ENCODE results near the gene RAE1. TPM values are rescaled to one million over a fixed set of nuclear protein-coding genes. Genes with fewer than 3 reads are reported as not detected.

Gene RAE1
- total RNA-seq, 1 experiment from 2014 or later = 53.1 TPM

DNA sequence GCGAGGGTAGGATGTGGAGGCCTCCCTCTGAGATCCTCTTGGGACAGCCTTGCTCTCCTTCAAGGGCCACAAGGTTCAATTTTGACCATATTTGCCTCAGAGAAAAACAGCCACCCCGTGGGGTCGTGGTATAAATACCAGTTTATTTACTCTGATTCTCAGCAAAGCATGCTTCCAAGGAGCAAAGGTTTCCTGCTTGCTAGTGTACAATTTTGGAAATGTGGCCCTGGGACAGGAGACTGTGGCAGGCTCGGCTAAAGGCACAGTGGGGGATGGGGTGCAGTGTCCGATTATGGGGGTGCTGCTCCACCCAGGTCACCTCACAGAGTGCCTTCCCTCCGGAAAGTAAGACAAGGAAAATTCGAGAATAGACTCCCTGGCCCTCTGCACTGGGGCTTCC, 71.2 kb downstream of the RAE1 start:
- no peak overlapping the region for H2BK12ac ChIP-seq (ENCODE audit: insufficient read length, low read depth, low read length)
- H3K27me3 ChIP-seq (ENCODE audit: insufficient read depth, low read length) = no peaks in the 10 kb centered on the region
- H3K18ac ChIP-seq (ENCODE audit: insufficient read length, low read depth, low read length) = no peak overlapping the region
- no peak overlapping the region for H3T11ph ChIP-seq (ENCODE audit: low read length)
- H2BK5ac ChIP-seq (ENCODE audit: insufficient read length, low read length) = no peak overlapping the region
- H3K9me3 ChIP-seq (ENCODE audit: control insufficient read depth, low read depth, low read length) = no peaks in the 10 kb centered on the region
- Mint-ChIP-seq H3K27ac (no peak overlapping the region; a peak in 1 of 7 replicates), H3K4me3 (no peak overlapping the region), H3K4me1 (peaks cover 13 to 25% of the 10 kb centered on the region in 2 experiments), H3K36me3 (ENCODE audit: insufficient read depth in 1 of 3, low read depth in 3 of 3) (no peaks in the 10 kb centered on the region), H3K27me3 (ENCODE audit: low read depth) (peaks cover 2% of the 10 kb centered on the region), H3K9me3 (no peaks in the 10 kb centered on the region)
- H4K5ac ChIP-seq (ENCODE audit: insufficient read length, low read depth, low read length) = no peak overlapping the region
- H3K27ac ChIP-seq (ENCODE audit: insufficient read length, low read depth, low read length) = no peak overlapping the region
- H3K56ac ChIP-seq (ENCODE audit: insufficient read length, low read depth, low read length) = no peak overlapping the region
- no peak overlapping the region for H3K9ac ChIP-seq (ENCODE audit: extremely low read depth, insufficient read length, low read length)
- no peaks in the 10 kb centered on the region for H3K79me1 ChIP-seq (ENCODE audit: insufficient read depth, low read depth, low read length, poor library complexity, severe bottlenecking)
- H2AK5ac ChIP-seq (ENCODE audit: insufficient read length, low read length) = no peak overlapping the region
- WGBS (ENCODE audit: extremely low coverage, insufficient read length, low lambda C conversion rate) = no CpG with 5 or more reads among the region's 7 CpGs
- no peak overlapping the region for H3K4ac ChIP-seq (ENCODE audit: low read depth, low read length)
- H2BK15ac ChIP-seq (ENCODE audit: low read depth, low read length) = no peak overlapping the region
- no peak overlapping the region for H2BK120ac ChIP-seq (ENCODE audit: low read depth, low read length, poor library complexity, severe bottlenecking)
- no peaks in the 10 kb centered on the region for H3K23me2 ChIP-seq (ENCODE audit: insufficient read length, low read depth, low read length, poor library complexity, severe bottlenecking)
- DNase-seq = no peak
- no peaks in the 10 kb centered on the region for H3K4me1 ChIP-seq (ENCODE audit: insufficient read depth, low read length)
- no peak overlapping the region for H3K4me2 ChIP-seq (ENCODE audit: insufficient read depth, insufficient read length, low read length)
- no peak overlapping the region for H2AFZ ChIP-seq (ENCODE audit: low read length)
- H4K91ac ChIP-seq (ENCODE audit: insufficient read length, low read depth, low read length) = no peak overlapping the region
- H2BK20ac ChIP-seq (ENCODE audit: low read depth, low read length, poor library complexity, severe bottlenecking) = no peak overlapping the region
- TF ChIP-seq, protein P1, sequence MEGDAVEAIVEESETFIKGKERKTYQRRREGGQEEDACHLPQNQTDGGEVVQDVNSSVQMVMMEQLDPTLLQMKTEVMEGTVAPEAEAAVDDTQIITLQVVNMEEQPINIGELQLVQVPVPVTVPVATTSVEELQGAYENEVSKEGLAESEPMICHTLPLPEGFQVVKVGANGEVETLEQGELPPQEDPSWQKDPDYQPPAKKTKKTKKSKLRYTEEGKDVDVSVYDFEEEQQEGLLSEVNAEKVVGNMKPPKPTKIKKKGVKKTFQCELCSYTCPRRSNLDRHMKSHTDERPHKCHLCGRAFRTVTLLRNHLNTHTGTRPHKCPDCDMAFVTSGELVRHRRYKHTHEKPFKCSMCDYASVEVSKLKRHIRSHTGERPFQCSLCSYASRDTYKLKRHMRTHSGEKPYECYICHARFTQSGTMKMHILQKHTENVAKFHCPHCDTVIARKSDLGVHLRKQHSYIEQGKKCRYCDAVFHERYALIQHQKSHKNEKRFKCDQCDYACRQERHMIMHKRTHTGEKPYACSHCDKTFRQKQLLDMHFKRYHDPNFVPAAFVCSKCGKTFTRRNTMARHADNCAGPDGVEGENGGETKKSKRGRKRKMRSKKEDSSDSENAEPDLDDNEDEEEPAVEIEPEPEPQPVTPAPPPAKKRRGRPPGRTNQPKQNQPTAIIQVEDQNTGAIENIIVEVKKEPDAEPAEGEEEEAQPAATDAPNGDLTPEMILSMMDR (conservative IDR thresholded peaks at IDR 0.05) = no peak
- no peaks in the 10 kb centered on the region for H4K20me1 ChIP-seq (ENCODE audit: control insufficient read depth, insufficient read depth, insufficient read length)
- no peak overlapping the region for H4K8ac ChIP-seq (replicated peaks; ENCODE audit: insufficient read length, low read depth, low read length)
- H3K79me2 ChIP-seq (ENCODE audit: insufficient read depth, low read length) = no peaks in the 10 kb centered on the region
- no peak overlapping the region for H3K14ac ChIP-seq (ENCODE audit: insufficient read depth, low read length)
- no peak overlapping the region for H3K23ac ChIP-seq (ENCODE audit: insufficient read length, low read depth, low read length)
